AG10803 (cell line): ENCODE results near the gene PGM2.
A peak's percentile ranks its signal among the peaks of the same experiment; 100 is the strongest.

Experiments used
- DNase-seq: peaks from one replicate; pipeline ENCODE4 v3.0.0; 2010; ENCODE audit warnings: low read depth
- H3K4me3 ChIP-seq: 2 replicates; pipeline ENCODE4 v1.5.1; 2011; ENCODE audit warnings: mild to moderate bottlenecking, low read length, control low read depth
- CTCF ChIP-seq: conservative IDR thresholded peaks from 2 replicates; pipeline ENCODE4 v1.5.1; 2011; ENCODE audit warnings: mild to moderate bottlenecking, low read length, control low read depth, inconsistent platforms

Gene PGM2

GRCh38 chr4:37889849-37890800 is 63.6 kb downstream of the PGM2 start:
- no peak for DNase-seq
- peak overlapping the region; percentile 62 for H3K4me3 ChIP-seq
- no peak for TF ChIP-seq CTCF

GRCh38 chr4:37890801-37891259 is 64.3 kb downstream of the PGM2 start, which contains the start of gene TBC1D1:
Gene TBC1D1, plus strand, starts transcription at chr4:37891084. Its CDS starts 11,012 bp downstream, at chr4:37902096.
- no peak for DNase-seq
- TF ChIP-seq CTCF: no peak
- peak within 1 kb of the TSS; percentile 62 for H3K4me3 ChIP-seq

- no peak for DNase-seq
- peak overlapping the region; percentile 62 for H3K4me3 ChIP-seq
- no peak for TF ChIP-seq CTCF
Observed at GRCh38 chr4:37891260-37892159, 65.0 kb downstream of the PGM2 start.

- TF ChIP-seq CTCF: no peak
- H3K4me3 ChIP-seq: no peak overlapping the region
- no peak for DNase-seq
Observed at GRCh38 chr4:37892641-37893040, 66.2 kb downstream of the PGM2 start.

GRCh38 chr4:37893164-37893563 is 66.7 kb downstream of the PGM2 start:
- no peak overlapping the region for H3K4me3 ChIP-seq
- DNase-seq: no peak
- TF ChIP-seq CTCF: no peak

- H3K4me3 ChIP-seq: no peak overlapping the region
- no peak for TF ChIP-seq CTCF
- DNase-seq: no peak
Observed at GRCh38 chr4:37895271-37895670, 68.8 kb downstream of the PGM2 start.
